Epithelial cell of proximal tubule (primary cell): ENCODE measurements around the gene CHI3L1. TPM values are rescaled to one million over a fixed set of nuclear protein-coding genes. Genes with fewer than 3 reads are reported as not detected.

Experiments used
- DNase-seq: peaks from one replicate; pipeline ENCODE4 v3.0.0-alpha.2; 2011; ENCODE audit warnings: low read depth
- H3K4me3 ChIP-seq: 2 replicates; pipeline ENCODE4 v1.5.1; 2011; ENCODE audit warnings: low read depth, mild to moderate bottlenecking, low read length
- total RNA-seq: library from RNA; depleted of rRNA; stranded (reverse); fragments of >200 nt; gene quantifications from 2 replicates; pipeline ENCODE4 v1.2.3, GENCODE V29; 2015
- TF ChIP-seq, protein P1 (sequence below): conservative IDR thresholded peaks from 2 replicates; pipeline ENCODE4 v1.5.1; 2012; ENCODE audit warnings: low read depth, mild to moderate bottlenecking, low read length

Gene CHI3L1
- total RNA-seq, 1 donor from 2014 or later = 0.86 TPM

- no peak for DNase-seq
- TF ChIP-seq, protein P1, sequence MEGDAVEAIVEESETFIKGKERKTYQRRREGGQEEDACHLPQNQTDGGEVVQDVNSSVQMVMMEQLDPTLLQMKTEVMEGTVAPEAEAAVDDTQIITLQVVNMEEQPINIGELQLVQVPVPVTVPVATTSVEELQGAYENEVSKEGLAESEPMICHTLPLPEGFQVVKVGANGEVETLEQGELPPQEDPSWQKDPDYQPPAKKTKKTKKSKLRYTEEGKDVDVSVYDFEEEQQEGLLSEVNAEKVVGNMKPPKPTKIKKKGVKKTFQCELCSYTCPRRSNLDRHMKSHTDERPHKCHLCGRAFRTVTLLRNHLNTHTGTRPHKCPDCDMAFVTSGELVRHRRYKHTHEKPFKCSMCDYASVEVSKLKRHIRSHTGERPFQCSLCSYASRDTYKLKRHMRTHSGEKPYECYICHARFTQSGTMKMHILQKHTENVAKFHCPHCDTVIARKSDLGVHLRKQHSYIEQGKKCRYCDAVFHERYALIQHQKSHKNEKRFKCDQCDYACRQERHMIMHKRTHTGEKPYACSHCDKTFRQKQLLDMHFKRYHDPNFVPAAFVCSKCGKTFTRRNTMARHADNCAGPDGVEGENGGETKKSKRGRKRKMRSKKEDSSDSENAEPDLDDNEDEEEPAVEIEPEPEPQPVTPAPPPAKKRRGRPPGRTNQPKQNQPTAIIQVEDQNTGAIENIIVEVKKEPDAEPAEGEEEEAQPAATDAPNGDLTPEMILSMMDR = no peak
- H3K4me3 ChIP-seq = no peak overlapping the region
These were observed 2.7 kb downstream of the CHI3L1 start for GRCh38 chr1:203183828-203184227.

DNA sequence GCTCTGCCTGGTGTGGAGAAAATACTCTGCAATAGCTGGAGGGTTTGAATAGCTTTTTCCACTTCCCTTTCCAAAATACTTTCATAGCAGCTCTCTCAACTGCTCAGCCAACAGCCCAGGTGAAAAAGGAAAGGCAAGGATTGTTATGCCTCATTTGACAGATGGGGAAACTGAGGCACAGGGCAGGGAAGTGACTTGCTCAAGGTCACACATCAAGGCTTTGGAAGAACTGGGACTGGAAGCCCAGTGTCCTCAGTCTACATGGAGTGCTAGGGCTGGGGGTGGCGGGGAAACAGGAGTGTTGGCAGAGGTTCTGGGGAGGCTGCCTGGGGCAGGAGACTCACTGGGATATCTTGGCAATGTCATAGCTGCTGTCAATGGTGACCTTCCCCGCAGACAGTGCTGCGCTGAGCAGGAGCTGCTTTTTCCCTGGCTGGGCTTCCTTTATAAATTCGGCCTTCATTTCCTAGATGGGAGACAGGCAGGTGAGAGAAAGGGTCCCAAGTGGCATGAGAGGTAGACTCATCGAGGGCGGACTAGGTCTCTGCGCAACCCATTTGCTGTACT, 4.0 kb downstream of the CHI3L1 start:
- TF ChIP-seq, protein P1 = no peak
- H3K4me3 ChIP-seq = no peak overlapping the region
- DNase-seq = no peak

DNA sequence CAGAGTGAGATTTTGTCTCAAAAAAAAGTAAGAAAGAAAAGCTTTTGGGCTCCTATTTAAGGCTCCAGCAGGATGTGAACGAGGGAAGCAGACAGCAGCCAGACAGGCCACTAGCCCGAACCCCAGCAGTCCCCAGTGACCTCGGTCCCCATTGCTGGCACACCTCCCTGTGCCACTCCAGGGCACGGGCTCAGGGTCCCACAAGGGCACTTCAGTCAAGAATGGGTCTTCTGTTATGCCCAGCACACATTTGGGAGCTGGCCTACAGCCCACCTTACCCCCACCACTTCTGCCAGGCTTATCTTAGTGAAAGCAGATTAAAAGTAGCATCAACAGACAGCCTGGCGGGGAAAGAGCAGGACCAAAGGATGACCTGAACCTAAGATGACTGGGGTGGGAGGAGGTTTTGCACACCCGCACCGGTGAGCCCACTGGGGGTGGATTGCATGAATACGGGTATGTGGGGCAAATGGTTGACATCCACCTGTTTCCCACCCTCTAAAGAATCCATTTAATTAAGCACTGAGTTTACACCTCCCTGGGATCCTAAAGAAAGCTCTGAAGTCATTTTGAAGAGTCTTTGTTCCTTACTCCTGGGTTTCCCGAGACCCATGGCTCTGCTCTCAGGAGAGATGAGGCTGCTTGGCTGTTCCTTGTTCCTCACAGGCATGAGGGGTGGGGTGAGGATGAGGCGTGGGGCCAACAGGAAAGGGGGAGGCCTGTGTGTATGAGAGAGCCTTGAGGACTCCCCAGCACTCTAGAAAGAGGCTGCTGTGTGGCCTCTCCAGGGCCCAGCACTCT, 4.7 kb downstream of the CHI3L1 start:
- no peak overlapping the region for H3K4me3 ChIP-seq
- TF ChIP-seq, protein P1 = no peak
- no peak for DNase-seq

DNA sequence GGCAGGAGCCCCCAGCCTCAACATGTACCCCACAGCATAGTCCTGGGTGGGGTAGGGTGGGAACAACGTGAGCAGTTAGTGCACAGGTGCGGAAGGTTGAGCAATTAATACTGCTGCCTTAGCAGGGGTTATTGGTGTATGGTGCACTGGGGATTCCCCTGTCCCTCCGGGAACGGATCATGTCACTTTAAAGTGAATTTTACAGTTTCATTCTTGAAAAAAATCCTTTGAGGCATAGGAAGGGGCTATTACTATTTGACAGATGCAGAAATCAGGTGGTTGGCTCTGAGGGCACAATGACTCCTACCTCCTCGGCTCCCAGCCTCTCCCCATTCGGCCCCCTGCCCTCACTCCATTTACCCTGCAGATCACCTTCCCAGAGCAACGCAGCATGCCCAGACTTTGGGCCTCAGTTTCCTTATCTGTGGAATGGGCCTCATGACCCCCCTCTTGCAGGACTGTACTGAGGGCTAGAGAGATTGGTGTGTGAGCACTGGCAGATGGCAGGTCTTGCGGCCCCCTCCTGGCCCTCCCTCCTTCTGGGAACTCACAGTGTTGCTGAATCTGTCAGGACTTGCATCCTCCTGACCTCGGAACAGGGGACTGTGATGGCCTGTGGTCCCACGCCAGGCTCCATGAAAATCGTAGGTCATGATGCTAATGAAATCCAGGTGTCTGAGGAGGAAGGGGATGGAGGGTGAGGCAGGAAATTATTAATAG, 5.7 kb downstream of the CHI3L1 start:
- no peak overlapping the region for H3K4me3 ChIP-seq
- no peak for DNase-seq
- TF ChIP-seq, protein P1 = no peak

- no peak overlapping the region for H3K4me3 ChIP-seq
- no peak for DNase-seq
- TF ChIP-seq, protein P1 = no peak
These were observed 6.9 kb downstream of the CHI3L1 start for GRCh38 chr1:203179667-203180005.

DNA sequence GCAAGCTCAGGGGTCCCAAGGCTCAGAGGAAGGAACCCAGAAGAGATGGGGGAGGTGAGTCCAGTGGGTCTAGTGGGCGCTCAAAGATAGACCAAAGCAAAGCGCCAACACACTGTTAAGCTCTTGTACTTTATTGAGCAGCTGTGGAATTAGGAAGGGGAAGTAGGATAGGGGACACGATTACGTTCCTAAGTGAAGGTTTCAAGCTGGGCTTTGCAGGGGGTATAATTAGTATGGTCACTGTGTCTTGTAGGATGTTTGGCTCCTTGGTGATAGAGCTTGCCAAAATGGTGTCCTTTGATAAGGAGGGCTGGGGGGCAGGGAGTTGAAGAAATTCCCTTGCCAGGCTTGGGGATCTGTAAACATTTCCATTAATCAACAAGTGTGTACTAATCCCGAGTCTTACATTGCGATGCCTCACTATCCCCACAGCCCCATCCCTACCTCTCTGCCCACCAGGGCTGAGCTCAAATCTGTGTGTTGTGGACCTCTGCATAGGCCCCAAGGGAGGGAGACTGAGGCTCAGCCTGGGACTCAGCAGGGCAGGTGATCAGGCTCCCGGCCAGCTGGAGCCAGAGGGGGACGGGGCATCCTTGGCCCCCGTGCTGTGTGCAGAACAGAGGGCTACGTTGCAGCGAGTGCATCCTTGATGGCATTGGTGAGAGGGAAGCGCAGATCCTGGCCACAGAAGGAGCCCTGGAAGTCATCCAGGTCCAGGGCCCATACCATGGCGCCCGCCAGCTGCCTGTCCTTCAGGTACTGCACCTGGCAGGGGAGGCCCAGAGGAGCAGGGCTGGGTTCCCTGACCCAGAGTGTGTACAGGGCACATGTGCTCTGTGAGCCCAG, 7.5 kb downstream of the CHI3L1 start:
- TF ChIP-seq, protein P1 = no peak
- no peak overlapping the region for H3K4me3 ChIP-seq
- DNase-seq = no peak
